Keratinocyte (primary cell): Measurements from ENCODE around the gene PITX1. TPM values are rescaled to one million over a fixed set of nuclear protein-coding genes. Genes with fewer than 3 reads are reported as not detected.

Experiments used
- DNase-seq: peaks from one replicate; pipeline ENCODE4 v3.0.0-alpha.2; 2011; ENCODE audit warnings: low read depth, missing footprints, low spot score
- FAIRE-seq: peaks from 2 replicates; lab custom pipeline; 2011; peaks lifted over from hg19 to GRCh38; lab: Jason Lieb, UNC
- H2AFZ ChIP-seq: 2 replicates; pipeline ENCODE4 v1.6.0; 2012; ENCODE audit warnings: low read length, control low read depth, inconsistent platforms; ENCODE audit not compliant: control insufficient read depth
- H3K27ac ChIP-seq: 2 replicates; pipeline ENCODE4 v1.5.1; 2011; ENCODE audit warnings: low read length; ENCODE audit not compliant: control insufficient read depth, insufficient read depth
- H3K27me3 ChIP-seq: 3 replicates; pipeline ENCODE4 v1.6.0; 2011; ENCODE audit warnings: low read length; ENCODE audit not compliant: control insufficient read depth, insufficient read depth; ENCODE audit errors: extremely low read depth
- H3K36me3 ChIP-seq, 2 experiments: 2 replicates in 1 of 2; 3 replicates in 1 of 2; pipeline ENCODE4 v1.5.1; 2011; ENCODE audit warnings: low read length in 2 of 2, mild to moderate bottlenecking in 1 of 2; ENCODE audit not compliant: control insufficient read depth in 2 of 2, insufficient read depth in 2 of 2; ENCODE audit errors: extremely low read depth in 1 of 2
- H3K4me1 ChIP-seq: 3 replicates; pipeline ENCODE4 v1.5.1; 2011; ENCODE audit warnings: low read length; ENCODE audit not compliant: control insufficient read depth, insufficient read depth; ENCODE audit errors: extremely low read depth
- H3K4me2 ChIP-seq: 3 replicates; pipeline ENCODE4 v1.6.0; 2011; ENCODE audit warnings: low read depth, low read length; ENCODE audit not compliant: control insufficient read depth, insufficient read depth; ENCODE audit errors: extremely low read depth
- H3K4me3 ChIP-seq, 3 experiments: fragments of 200-600 bp in 1 of 3; sonication (generic) in 1 of 3; 2 replicates in 2 of 3; 3 replicates in 1 of 3; pipeline ENCODE4 v1.5.1; 2011 to 2016; ENCODE audit warnings: low read length in 3 of 3, mild to moderate bottlenecking in 3 of 3, control low read depth in 2 of 3, inconsistent platforms in 1 of 3, low read depth in 1 of 3, mixed read lengths in 1 of 3, mixed run types in 1 of 3, moderate library complexity in 1 of 3; ENCODE audit not compliant: control insufficient read depth in 2 of 3, insufficient read depth in 2 of 3; ENCODE audit errors: extremely low read depth in 1 of 3
- H3K79me2 ChIP-seq: 2 replicates; pipeline ENCODE4 v1.6.0; 2012; ENCODE audit warnings: low read length; ENCODE audit not compliant: control insufficient read depth, insufficient read depth
- H3K9ac ChIP-seq: 3 replicates; pipeline ENCODE4 v1.6.0; 2011; ENCODE audit warnings: low read length; ENCODE audit not compliant: control insufficient read depth, insufficient read depth; ENCODE audit errors: extremely low read depth
- H3K9me1 ChIP-seq: 3 replicates; pipeline ENCODE4 v1.6.0; 2011; ENCODE audit warnings: low read length; ENCODE audit not compliant: control insufficient read depth, insufficient read depth; ENCODE audit errors: extremely low read depth
- H3K9me3 ChIP-seq: 2 replicates; pipeline ENCODE4 v1.5.1; 2012; ENCODE audit warnings: low read depth, low read length; ENCODE audit not compliant: control insufficient read depth
- H4K20me1 ChIP-seq: 3 replicates; pipeline ENCODE4 v1.6.0; 2011; ENCODE audit warnings: low read length; ENCODE audit not compliant: control insufficient read depth, insufficient read depth; ENCODE audit errors: extremely low read depth
- EZH2 ChIP-seq: IDR thresholded peaks from one replicate; pipeline ENCODE4 v1.6.1; 2012; ENCODE audit warnings: inconsistent platforms, mild to moderate bottlenecking, low read length, moderate library complexity
- dilution Hi-C: fragments of 300-500 bp; cut with MboI; formaldehyde crosslinking; loops from one replicate; pipeline ENCODE4 v1.7.0; 2020; ENCODE audit warnings: low sequenced_read_pairs; ENCODE audit not compliant: extremely low pct_ligation_motif_present
- polyA plus RNA-seq, 5 experiments: library from polyadenylated mRNA; depleted of rRNA in 3 of 5; stranded (reverse) in 3 of 5; stranded (forward) in 1 of 5; unstranded in 1 of 5; fragments of >200 nt; gene quantifications; 1 replicate in 1 of 5; 2 replicates in 3 of 5; 3 replicates in 1 of 5; pipeline versions ENCODE4 v1.2.1 to v1.2.3, GENCODE V29; 2011 to 2012; ENCODE audit warnings: missing spikeins in 2 of 5, low read depth in 1 of 5, low replicate concordance in 1 of 5
- TF ChIP-seq, protein P1 (sequence below), 3 experiments: IDR thresholded peaks in 1 of 3; conservative IDR thresholded peaks in 1 of 3; optimal IDR thresholded peaks in 1 of 3; 2 replicates in 2 of 3; 3 replicates in 1 of 3; pipeline versions ENCODE3 to v1.5.1; 2011; ENCODE audit warnings: low read length in 3 of 3, mild to moderate bottlenecking in 3 of 3, moderate library complexity in 2 of 3, control low read depth in 1 of 3, inconsistent platforms in 1 of 3; ENCODE audit not compliant: insufficient read depth in 2 of 3; ENCODE audit errors: extremely low read depth in 1 of 3

Gene PITX1
- polyA plus RNA-seq, 1 donor (not counting 4 experiments of a cell fraction or from before 2014, with no cell fraction given), result 0.73 TPM

DNA sequence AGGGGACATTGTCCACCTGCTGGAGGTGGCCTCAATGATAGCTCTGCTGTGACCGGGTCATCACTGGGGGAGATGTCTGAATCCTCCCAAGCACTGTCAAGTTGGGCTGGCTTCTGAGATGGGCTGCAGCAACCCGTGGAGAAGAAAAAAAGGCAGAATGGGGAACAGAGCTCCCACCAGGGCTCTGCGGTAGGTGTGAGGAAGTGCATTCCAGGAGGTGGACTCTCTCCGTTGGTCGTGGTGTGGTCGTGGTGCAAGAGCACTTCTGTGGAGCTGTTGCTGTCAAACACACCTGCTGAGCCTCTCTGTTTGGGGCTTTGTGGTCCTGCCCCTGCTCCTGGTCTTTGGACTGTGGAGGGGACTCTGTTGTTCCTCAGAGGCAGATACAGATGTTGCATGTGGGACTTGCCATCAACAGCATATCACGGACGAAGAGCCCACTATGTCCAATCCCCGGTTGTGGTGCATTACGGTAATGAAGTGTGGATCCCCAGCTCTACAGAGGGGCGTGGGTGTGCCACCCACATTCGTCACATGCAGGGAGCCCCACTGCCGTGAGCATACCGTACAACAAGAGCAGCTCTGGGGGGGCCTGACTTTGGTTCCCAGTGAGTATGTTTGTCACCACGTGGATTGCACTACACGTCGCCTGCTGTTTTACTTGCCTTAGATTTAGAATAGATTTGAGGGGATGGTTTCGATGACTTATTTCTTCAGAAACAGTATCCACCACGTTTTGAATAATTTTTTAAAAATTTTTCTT lies 36.0 kb upstream of the PITX1 start:
- dilution Hi-C loops, result no loop called here
- H2AFZ ChIP-seq, result no peak overlapping the region
- no peak overlapping the region for H3K27ac ChIP-seq
- no peaks in the 10 kb centered on the region for H3K36me3 ChIP-seq
- peaks cover 16% of the 10 kb centered on the region for H3K27me3 ChIP-seq
- no peaks in the 10 kb centered on the region for H4K20me1 ChIP-seq
- H3K4me2 ChIP-seq, result no peak overlapping the region
- no peak for FAIRE-seq
- no peak overlapping the region for H3K4me3 ChIP-seq
- H3K4me1 ChIP-seq, result no peaks in the 10 kb centered on the region
- no peaks in the 10 kb centered on the region for H3K9me3 ChIP-seq
- H3K9ac ChIP-seq, result no peak overlapping the region
- no peaks in the 10 kb centered on the region for H3K79me2 ChIP-seq
- TF ChIP-seq EZH2, result no peak
- TF ChIP-seq, protein P1, sequence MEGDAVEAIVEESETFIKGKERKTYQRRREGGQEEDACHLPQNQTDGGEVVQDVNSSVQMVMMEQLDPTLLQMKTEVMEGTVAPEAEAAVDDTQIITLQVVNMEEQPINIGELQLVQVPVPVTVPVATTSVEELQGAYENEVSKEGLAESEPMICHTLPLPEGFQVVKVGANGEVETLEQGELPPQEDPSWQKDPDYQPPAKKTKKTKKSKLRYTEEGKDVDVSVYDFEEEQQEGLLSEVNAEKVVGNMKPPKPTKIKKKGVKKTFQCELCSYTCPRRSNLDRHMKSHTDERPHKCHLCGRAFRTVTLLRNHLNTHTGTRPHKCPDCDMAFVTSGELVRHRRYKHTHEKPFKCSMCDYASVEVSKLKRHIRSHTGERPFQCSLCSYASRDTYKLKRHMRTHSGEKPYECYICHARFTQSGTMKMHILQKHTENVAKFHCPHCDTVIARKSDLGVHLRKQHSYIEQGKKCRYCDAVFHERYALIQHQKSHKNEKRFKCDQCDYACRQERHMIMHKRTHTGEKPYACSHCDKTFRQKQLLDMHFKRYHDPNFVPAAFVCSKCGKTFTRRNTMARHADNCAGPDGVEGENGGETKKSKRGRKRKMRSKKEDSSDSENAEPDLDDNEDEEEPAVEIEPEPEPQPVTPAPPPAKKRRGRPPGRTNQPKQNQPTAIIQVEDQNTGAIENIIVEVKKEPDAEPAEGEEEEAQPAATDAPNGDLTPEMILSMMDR (optimal IDR thresholded peaks at IDR 0.05 in 1 of 3, IDR thresholded peaks at IDR 0.05 in 1 of 3, conservative IDR thresholded peaks at IDR 0.05 in 1 of 3; ENCODE audit: extremely low read depth in 1 of 3, insufficient read depth in 2 of 3, low read length in 3 of 3), result no peak
- no peak for DNase-seq
- H3K9me1 ChIP-seq, result no peaks in the 10 kb centered on the region

GRCh38 chr5:135069016-135069770 lies 35.2 kb upstream of the PITX1 start:
- Histone ChIP-seq H3K4me3 (no peak overlapping the region), H3K27ac (no peak overlapping the region), H3K4me1 (no peaks in the 10 kb centered on the region), H3K79me2 (no peaks in the 10 kb centered on the region), H3K9me1 (no peaks in the 10 kb centered on the region), H3K9me3 (no peaks in the 10 kb centered on the region), H3K9ac (no peak overlapping the region), H3K4me2 (no peak overlapping the region), H3K27me3 (peaks cover 14% of the 10 kb centered on the region), H2AFZ (no peak overlapping the region), H4K20me1 (no peaks in the 10 kb centered on the region), H3K36me3 (no peaks in the 10 kb centered on the region)
- dilution Hi-C loops, result no loop called here
- TF ChIP-seq EZH2, result no peak
- TF ChIP-seq, protein P1 (optimal IDR thresholded peaks at IDR 0.05 in 1 of 3, IDR thresholded peaks at IDR 0.05 in 1 of 3, conservative IDR thresholded peaks at IDR 0.05 in 1 of 3; ENCODE audit: extremely low read depth in 1 of 3, insufficient read depth in 2 of 3, low read length in 3 of 3), result no peak
- FAIRE-seq (no peak), DNase-seq (no peak)
